C4-2B (cell line): ENCODE results near the gene MRPL46.

Source experiments
- CTCF ChIP-seq: fragments of 450-650 bp; conservative IDR thresholded peaks from 2 replicates; pipeline ENCODE4 v1.5.1; 2017; ENCODE audit warnings: mild to moderate bottlenecking
- ZFX ChIP-seq: fragments of 450-650 bp; IDR thresholded peaks from 2 replicates; pipeline ENCODE4 v1.6.1; 2017

DNA sequence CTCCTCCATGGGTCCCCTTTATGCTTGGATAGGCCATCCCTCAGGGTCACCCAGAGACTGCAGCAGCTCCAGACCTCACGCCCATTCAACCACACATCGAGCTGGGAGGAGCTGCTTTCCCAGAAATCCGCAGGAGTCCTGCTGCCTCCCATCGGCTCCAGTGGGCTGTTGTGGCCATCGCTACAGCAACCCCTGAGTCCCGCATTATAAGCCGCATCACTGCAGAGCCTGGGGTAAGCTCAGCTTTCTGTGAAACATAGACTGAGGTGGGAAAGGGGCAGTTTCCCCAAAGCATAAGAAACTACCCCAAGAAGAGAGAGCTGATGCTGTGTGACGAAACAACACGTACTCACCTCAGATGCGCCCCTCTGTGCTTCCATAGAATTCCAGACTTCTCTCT, 35.7 kb downstream of the MRPL46 start:
- TF ChIP-seq CTCF (no peak), ZFX (no peak)
